Measurements from ENCODE around the gene C1orf174. TPM values are rescaled to one million over a fixed set of nuclear protein-coding genes. Genes with fewer than 3 reads are reported as not detected.

C1orf174 gene
- total and polyA plus RNA-seq, 8 donors, result 6.7 to 11.6 (median 9.2) TPM

GRCh38 chr1:3922851-3923250 is 22.8 kb upstream of the C1orf174 start:
- no peak for ATAC-seq
- 43 to 59% methylated on average over 6 of the region's 6 CpGs for WGBS, 2 donors
- FAIRE-seq, result no peak

GRCh38 chr1:3922201-3922725 is 22.2 kb upstream of the C1orf174 start:
- H3K4me1 ChIP-seq, result no peaks in the 10 kb centered on the region
- TF ChIP-seq CTCF (IDR thresholded peaks at IDR 0.05), result no peak
- DNase-seq (no peak), FAIRE-seq (no peak), ATAC-seq (no peak)
- no peaks in the 10 kb centered on the region for H3K27me3 ChIP-seq
- WGBS, 2 donors, result 60 to 70% methylated on average over 6 of the region's 6 CpGs
- H3K36me3 ChIP-seq, result no peaks in the 10 kb centered on the region
- no peak overlapping the region for H3K27ac ChIP-seq
- H3K4me3 ChIP-seq, result no peak overlapping the region
- no peaks in the 10 kb centered on the region for H3K9me3 ChIP-seq
- intact Hi-C loops (cut with DNase I), result no loop called here

More at GRCh38 chr1:3922851-3923250, 22.8 kb upstream of the C1orf174 start:
- no peaks in the 10 kb centered on the region for H3K27me3 ChIP-seq
- no peaks in the 10 kb centered on the region for H3K4me1 ChIP-seq
- H3K4me3 ChIP-seq, result no peak overlapping the region
- H3K9me3 ChIP-seq, result no peaks in the 10 kb centered on the region
- peak in 1 of 6 donors; percentile 25 for DNase-seq
- H3K36me3 ChIP-seq, result no peaks in the 10 kb centered on the region
- TF ChIP-seq CTCF (IDR thresholded peaks at IDR 0.05), result no peak
- intact Hi-C loops (cut with DNase I), result no loop called here
- H3K27ac ChIP-seq, result no peak overlapping the region

GRCh38 chr1:3921765-3922164 is 21.7 kb upstream of the C1orf174 start:
- DNase-seq, result peak in 1 of 6 donors; percentile 23
- TF ChIP-seq CTCF (IDR thresholded peaks at IDR 0.05), result no peak
- Histone ChIP-seq H3K4me1 (no peaks in the 10 kb centered on the region), H3K27me3 (no peaks in the 10 kb centered on the region), H3K9me3 (no peaks in the 10 kb centered on the region), H3K4me3 (no peak overlapping the region), H3K36me3 (no peaks in the 10 kb centered on the region), H3K27ac (no peak overlapping the region)
- intact Hi-C loops (cut with DNase I), result no loop called here
- no peak for FAIRE-seq
- ATAC-seq, result no peak
- WGBS, 2 donors, result 60 to 62% methylated on average over 8 of the region's 8 CpGs

GRCh38 chr1:3919706-3920105 is 19.6 kb upstream of the C1orf174 start:
- intact Hi-C loops (cut with DNase I), result loop anchor here in 1 of 3 donors (10.0 kb wide), 1 partner anchor 1825 kb away; no protein-coding TSS in a partner anchor

More at GRCh38 chr1:3919706-3920105, 19.6 kb upstream of the C1orf174 start:
- Histone ChIP-seq H3K27me3 (no peaks in the 10 kb centered on the region), H3K4me1 (no peaks in the 10 kb centered on the region), H3K4me3 (no peak overlapping the region), H3K9me3 (no peaks in the 10 kb centered on the region), H3K27ac (no peak overlapping the region), H3K36me3 (no peaks in the 10 kb centered on the region)
- TF ChIP-seq CTCF (IDR thresholded peaks at IDR 0.05), result no peak
- DNase-seq (no peak), ATAC-seq (no peak), FAIRE-seq (no peak)
- WGBS, 2 donors, result 47 to 48% methylated on average over 5 of the region's 5 CpGs

Measured in pancreas (tissue), 10 donors.